HG03066 (cell line): ENCODE results near the gene ACRBP.

Experiments used
- ATAC-seq: cut with Tn5 transposase; IDR thresholded peaks from one replicate; pipeline ENCODE4 v1.9.1; 2021; ENCODE audit warnings: low read depth; ENCODE audit not compliant: unreplicated experiment

The ACRBP gene

GRCh38 chr12:6650832-6651231 lies 3.6 kb upstream of the ACRBP start:
- ATAC-seq: no peak

GRCh38 chr12:6646276-6647082 lies 753 bp downstream of the ACRBP start:
- no peak for ATAC-seq

- no peak for ATAC-seq
Observed at GRCh38 chr12:6644903-6645302, 2.3 kb downstream of the ACRBP start.

- no peak for ATAC-seq
Observed at GRCh38 chr12:6644257-6644596, 3.0 kb downstream of the ACRBP start.

GRCh38 chr12:6643569-6644256 lies 3.5 kb downstream of the ACRBP start:
- no peak for ATAC-seq

- no peak for ATAC-seq
Observed at GRCh38 chr12:6641131-6641530, 6.1 kb downstream of the ACRBP start.

GRCh38 chr12:6640497-6640896 lies 6.7 kb downstream of the ACRBP start:
- no peak for ATAC-seq

GRCh38 chr12:6639151-6639801 lies 8.0 kb downstream of the ACRBP start:
- no peak for ATAC-seq

- ATAC-seq: no peak
Observed at GRCh38 chr12:6638305-6638704, 8.9 kb downstream of the ACRBP start.

- ATAC-seq: peak; percentile 44
Observed at GRCh38 chr12:6635856-6636531, 11.2 kb downstream of the ACRBP start, which contains the start of gene LPAR5. Gene LPAR5 (minus strand): TSS chr12:6635959. CDS start chr12:6621248, 14,711 bp downstream.

- no peak for ATAC-seq
Observed at GRCh38 chr12:6635375-6635855, 11.8 kb downstream of the ACRBP start.

GRCh38 chr12:6632026-6632983 lies 14.9 kb downstream of the ACRBP start:
- ATAC-seq: peak; percentile 51

GRCh38 chr12:6631549-6631961 lies 15.7 kb downstream of the ACRBP start:
- no peak for ATAC-seq

GRCh38 chr12:6630736-6631135 lies 16.5 kb downstream of the ACRBP start:
- ATAC-seq: no peak

GRCh38 chr12:6627616-6628015 lies 19.6 kb downstream of the ACRBP start:
- ATAC-seq: no peak

- ATAC-seq: no peak
Observed at GRCh38 chr12:6626654-6627283, 20.5 kb downstream of the ACRBP start.

GRCh38 chr12:6620885-6621274 lies 26.4 kb downstream of the ACRBP start:
- ATAC-seq: no peak

GRCh38 chr12:6620137-6620884 lies 26.9 kb downstream of the ACRBP start:
- no peak for ATAC-seq
